WERI-Rb-1 (cell line): ENCODE measurements around the gene SNX9.

ENCODE experiments used
- DNase-seq: peaks from one replicate; pipeline ENCODE4 v3.0.0-alpha.2; 2020
- H3K27ac ChIP-seq: fragments of 250-450 bp; sonication (Bioruptor Pico); 2 replicates; pipeline ENCODE4 v1.5.1; 2020; ENCODE audit warnings: mild to moderate bottlenecking, moderate library complexity
- H3K27me3 ChIP-seq: fragments of 250-450 bp; sonication (Bioruptor Pico); 2 replicates; pipeline ENCODE4 v1.5.1; 2021; ENCODE audit warnings: mild to moderate bottlenecking, low read depth, moderate library complexity; ENCODE audit not compliant: insufficient read depth, severe bottlenecking
- H3K36me3 ChIP-seq: fragments of 250-450 bp; sonication (Bioruptor Pico); 2 replicates; pipeline ENCODE4 v1.5.1; 2020; ENCODE audit warnings: mild to moderate bottlenecking, moderate library complexity
- H3K4me3 ChIP-seq: 2 replicates; pipeline ENCODE4 v1.5.1; 2011; ENCODE audit warnings: low read depth, mild to moderate bottlenecking, control low read depth, low read length
- H3K9me3 ChIP-seq: fragments of 250-450 bp; sonication (Bioruptor Pico); 2 replicates; pipeline ENCODE4 v1.5.1; 2021; ENCODE audit warnings: mild to moderate bottlenecking, moderate library complexity; ENCODE audit not compliant: severe bottlenecking
- CTCF ChIP-seq: IDR thresholded peaks from 2 replicates; pipeline ENCODE4 v1.5.1; 2011; ENCODE audit warnings: low read depth, mild to moderate bottlenecking, control low read depth, inconsistent platforms, low read length

SNX9 gene

GRCh38 chr6:157909282-157909664 lies 86.2 kb downstream of the SNX9 start:
- TF ChIP-seq CTCF, result no peak
- peaks cover 55% of the 10 kb centered on the region for H3K36me3 ChIP-seq
- no peak overlapping the region for H3K4me3 ChIP-seq
- H3K27me3 ChIP-seq, result no peaks in the 10 kb centered on the region
- no peak for DNase-seq
- no peaks in the 10 kb centered on the region for H3K9me3 ChIP-seq
- no peak overlapping the region for H3K27ac ChIP-seq

GRCh38 chr6:157911278-157911677 lies 88.2 kb downstream of the SNX9 start:
- H3K27ac ChIP-seq, result no peak overlapping the region
- no peaks in the 10 kb centered on the region for H3K27me3 ChIP-seq
- no peak overlapping the region for H3K4me3 ChIP-seq
- H3K9me3 ChIP-seq, result no peaks in the 10 kb centered on the region
- peak; percentile 40 for TF ChIP-seq CTCF
- H3K36me3 ChIP-seq, result peaks cover 51% of the 10 kb centered on the region
- peak; percentile 20 for DNase-seq

- TF ChIP-seq CTCF, result no peak
- DNase-seq, result no peak
- no peaks in the 10 kb centered on the region for H3K9me3 ChIP-seq
- no peaks in the 10 kb centered on the region for H3K27me3 ChIP-seq
- H3K36me3 ChIP-seq, result peaks cover 51% of the 10 kb centered on the region
- no peak overlapping the region for H3K27ac ChIP-seq
- no peak overlapping the region for H3K4me3 ChIP-seq
Measured at GRCh38 chr6:157911786-157912185, 88.7 kb downstream of the SNX9 start.

- no peak for DNase-seq
- H3K9me3 ChIP-seq, result no peaks in the 10 kb centered on the region
- H3K27me3 ChIP-seq, result no peaks in the 10 kb centered on the region
- H3K36me3 ChIP-seq, result peaks cover 49% of the 10 kb centered on the region
- TF ChIP-seq CTCF, result no peak
- H3K27ac ChIP-seq, result no peak overlapping the region
- H3K4me3 ChIP-seq, result no peak overlapping the region
Measured at GRCh38 chr6:157912326-157912725, 89.3 kb downstream of the SNX9 start.

- peaks cover 70% of the 10 kb centered on the region for H3K36me3 ChIP-seq
- no peak for DNase-seq
- TF ChIP-seq CTCF, result no peak
- H3K4me3 ChIP-seq, result no peak overlapping the region
- H3K9me3 ChIP-seq, result no peaks in the 10 kb centered on the region
- no peak overlapping the region for H3K27ac ChIP-seq
- H3K27me3 ChIP-seq, result no peaks in the 10 kb centered on the region
Measured at GRCh38 chr6:157921685-157922367, 98.8 kb downstream of the SNX9 start.

- H3K27ac ChIP-seq, result no peak overlapping the region
- H3K36me3 ChIP-seq, result peaks cover 73% of the 10 kb centered on the region
- no peak for DNase-seq
- no peak for TF ChIP-seq CTCF
- H3K27me3 ChIP-seq, result no peaks in the 10 kb centered on the region
- H3K4me3 ChIP-seq, result no peak overlapping the region
- no peaks in the 10 kb centered on the region for H3K9me3 ChIP-seq
Measured at GRCh38 chr6:157925771-157926170, 102.7 kb downstream of the SNX9 start.
